Measurements from ENCODE around the gene TMTC3.

DNA sequence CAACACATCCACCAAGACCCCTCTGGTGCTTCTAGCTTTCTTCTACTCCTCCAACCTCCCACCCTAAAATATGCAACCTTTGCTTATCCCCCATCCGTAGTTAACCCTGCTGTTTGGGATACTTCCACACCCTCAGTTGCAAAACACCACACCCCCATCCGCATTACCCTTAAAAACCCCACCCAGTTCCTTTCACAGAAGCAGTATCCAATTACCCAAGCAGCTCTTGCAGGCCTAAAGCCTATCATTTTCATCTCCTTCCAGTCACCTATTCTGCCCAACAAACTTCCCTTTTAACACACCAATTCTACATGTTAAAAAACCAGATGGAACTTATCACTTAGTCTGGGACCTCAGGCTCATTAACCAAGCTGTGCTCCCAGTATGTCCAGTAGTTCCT lies 88.2 kb downstream of the TMTC3 start:
- TF ChIP-seq, protein P1, sequence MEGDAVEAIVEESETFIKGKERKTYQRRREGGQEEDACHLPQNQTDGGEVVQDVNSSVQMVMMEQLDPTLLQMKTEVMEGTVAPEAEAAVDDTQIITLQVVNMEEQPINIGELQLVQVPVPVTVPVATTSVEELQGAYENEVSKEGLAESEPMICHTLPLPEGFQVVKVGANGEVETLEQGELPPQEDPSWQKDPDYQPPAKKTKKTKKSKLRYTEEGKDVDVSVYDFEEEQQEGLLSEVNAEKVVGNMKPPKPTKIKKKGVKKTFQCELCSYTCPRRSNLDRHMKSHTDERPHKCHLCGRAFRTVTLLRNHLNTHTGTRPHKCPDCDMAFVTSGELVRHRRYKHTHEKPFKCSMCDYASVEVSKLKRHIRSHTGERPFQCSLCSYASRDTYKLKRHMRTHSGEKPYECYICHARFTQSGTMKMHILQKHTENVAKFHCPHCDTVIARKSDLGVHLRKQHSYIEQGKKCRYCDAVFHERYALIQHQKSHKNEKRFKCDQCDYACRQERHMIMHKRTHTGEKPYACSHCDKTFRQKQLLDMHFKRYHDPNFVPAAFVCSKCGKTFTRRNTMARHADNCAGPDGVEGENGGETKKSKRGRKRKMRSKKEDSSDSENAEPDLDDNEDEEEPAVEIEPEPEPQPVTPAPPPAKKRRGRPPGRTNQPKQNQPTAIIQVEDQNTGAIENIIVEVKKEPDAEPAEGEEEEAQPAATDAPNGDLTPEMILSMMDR (IDR thresholded peaks at IDR 0.05; ENCODE audit: insufficient read depth, low read length, poor library complexity, severe bottlenecking), result no peak
- no peak for TF ChIP-seq EZH2phosphoT487 (conservative IDR thresholded peaks at IDR 0.05; ENCODE audit: low read length)

Data from SU-DHL-6 (cell line).